ENCODE measurements around the gene PPEF1.
"Not testable (repeated sequence)": the region's sequence is repeated elsewhere in the genome, so short reads cannot be mapped to it uniquely, and the experiment has no call there.

PPEF1 gene

DNA sequence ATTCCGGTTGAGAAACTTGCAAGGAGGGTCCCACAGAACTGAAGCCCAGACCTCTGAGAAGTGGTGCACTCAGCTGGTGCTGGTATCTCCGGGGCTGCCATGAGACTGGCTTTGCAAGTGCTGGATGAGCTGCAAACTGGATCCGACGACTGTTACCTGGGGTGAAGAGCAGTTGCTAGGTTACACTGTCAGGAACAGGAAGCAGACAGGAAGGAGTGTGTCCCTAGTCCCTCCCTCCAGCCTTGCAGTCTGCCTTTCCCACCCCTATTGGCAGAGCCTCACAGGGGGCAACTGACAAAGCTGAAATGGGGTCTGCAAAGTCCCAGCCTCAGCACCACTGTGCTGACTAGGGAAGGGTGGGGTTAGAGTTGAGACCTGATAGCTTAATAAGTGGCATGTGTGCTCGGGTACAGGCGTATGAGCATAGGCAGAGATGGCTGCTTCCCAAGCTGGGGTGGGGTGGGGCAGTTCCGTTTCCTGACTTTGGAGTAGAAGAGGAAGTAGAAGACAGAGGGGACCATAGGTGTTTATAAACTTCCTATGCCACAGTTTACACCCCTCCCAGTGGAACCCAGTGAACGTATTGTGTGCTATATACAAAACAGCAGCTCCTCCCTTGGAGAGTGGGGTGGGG is 18.0 kb downstream of the PPEF1 start:
- FAIRE-seq: no peak
- DNase-seq (ENCODE audit: insufficient read length, low spot score): no peak
- TF ChIP-seq POLR2A (IDR thresholded peaks at IDR 0.05; ENCODE audit: low read depth, low read length): no peak
- no peak for TF ChIP-seq PAX5 (IDR thresholded peaks at IDR 0.05; ENCODE audit: insufficient read depth, low read length, severe bottlenecking)
- TF ChIP-seq SPI1 (IDR thresholded peaks at IDR 0.05; ENCODE audit: low read depth, low read length): no peak
- no peak for TF ChIP-seq POU2F2 (IDR thresholded peaks at IDR 0.05; ENCODE audit: low read depth, low read length)
- TF ChIP-seq POLR2AphosphoS5 (IDR thresholded peaks at IDR 0.05; ENCODE audit: low read depth, low read length): no peak
- no peak for TF ChIP-seq TAF1 (IDR thresholded peaks at IDR 0.05; ENCODE audit: low read depth, low read length)

DNA sequence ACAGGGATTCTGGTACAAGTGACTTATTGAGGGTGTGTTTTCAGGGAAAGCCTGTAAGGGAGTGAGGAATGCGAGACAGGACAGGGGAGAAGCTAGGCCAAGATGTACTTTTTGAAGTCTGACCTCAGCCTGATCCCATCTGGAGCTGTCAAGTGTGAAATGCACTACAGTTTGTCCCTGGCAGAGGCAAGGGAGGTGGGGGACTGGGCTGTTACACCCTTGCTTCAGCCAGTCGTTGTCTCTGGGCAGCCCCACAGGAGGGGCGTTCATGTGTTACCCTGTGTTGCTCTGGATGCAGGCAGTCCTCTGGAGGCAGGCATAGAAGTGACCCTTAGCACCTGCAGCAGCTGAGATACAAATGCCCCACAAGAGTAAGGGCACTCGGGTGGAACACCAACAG is 25.8 kb downstream of the PPEF1 start:
- DNase-seq (ENCODE audit: insufficient read length, low spot score) (no peak), FAIRE-seq (peak; percentile 35)
- TF ChIP-seq SPI1 (IDR thresholded peaks at IDR 0.05; ENCODE audit: low read depth, low read length) (no peak), POU2F2 (IDR thresholded peaks at IDR 0.05; ENCODE audit: low read depth, low read length) (no peak), POLR2A (IDR thresholded peaks at IDR 0.05; ENCODE audit: low read depth, low read length) (no peak), TAF1 (IDR thresholded peaks at IDR 0.05; ENCODE audit: low read depth, low read length) (no peak), PAX5 (IDR thresholded peaks at IDR 0.05; ENCODE audit: insufficient read depth, low read length, severe bottlenecking) (no peak), POLR2AphosphoS5 (IDR thresholded peaks at IDR 0.05; ENCODE audit: low read depth, low read length) (no peak)

DNA sequence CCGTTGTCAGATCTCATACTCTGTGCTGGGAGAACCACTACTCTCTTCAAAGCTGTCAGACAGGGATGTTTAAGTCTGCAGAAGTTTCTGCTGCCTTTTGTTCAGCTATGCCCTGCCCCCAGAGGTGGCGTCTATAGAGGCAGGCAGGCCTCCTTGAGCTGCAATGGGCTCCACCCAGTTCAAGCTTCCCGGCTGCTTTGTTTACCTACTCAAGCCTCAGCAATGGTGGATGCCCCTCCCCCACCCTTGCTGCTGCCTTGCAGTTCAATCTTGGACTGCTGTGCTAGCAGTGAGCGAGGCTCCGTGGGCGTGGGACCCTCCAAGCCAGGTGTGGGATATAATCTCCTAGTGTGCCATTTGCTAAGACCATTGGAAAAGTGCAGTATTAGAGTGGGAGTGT is 32.2 kb downstream of the PPEF1 start:
- FAIRE-seq: not testable (repeated sequence)

DNA sequence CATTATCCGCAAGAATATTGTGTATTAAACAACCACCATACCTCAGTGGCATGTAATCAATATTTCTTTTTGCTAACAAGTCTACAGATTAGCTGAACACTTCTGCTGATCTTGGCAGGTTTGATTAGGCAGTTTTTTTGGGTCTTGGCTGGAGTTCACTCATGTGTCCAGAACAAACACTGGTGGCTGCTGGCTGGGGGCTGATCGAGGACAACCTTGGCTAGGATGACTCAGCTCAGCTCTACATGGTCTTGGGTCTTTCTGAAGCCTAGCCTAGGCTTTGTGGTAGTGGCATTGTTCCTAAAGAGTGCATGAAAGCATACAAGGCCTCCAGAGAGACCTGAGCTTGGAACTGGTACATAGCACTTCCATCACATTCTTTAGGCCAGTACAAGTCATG is 41.1 kb downstream of the PPEF1 start:
- FAIRE-seq (no peak), DNase-seq (ENCODE audit: insufficient read length, low spot score) (no peak)
- TF ChIP-seq POLR2AphosphoS5 (IDR thresholded peaks at IDR 0.05; ENCODE audit: low read depth, low read length): no peak
- no peak for TF ChIP-seq SPI1 (IDR thresholded peaks at IDR 0.05; ENCODE audit: low read depth, low read length)
- no peak for TF ChIP-seq TAF1 (IDR thresholded peaks at IDR 0.05; ENCODE audit: low read depth, low read length)
- TF ChIP-seq POLR2A (IDR thresholded peaks at IDR 0.05; ENCODE audit: low read depth, low read length): no peak
- no peak for TF ChIP-seq PAX5 (IDR thresholded peaks at IDR 0.05; ENCODE audit: insufficient read depth, low read length, severe bottlenecking)
- TF ChIP-seq POU2F2 (IDR thresholded peaks at IDR 0.05; ENCODE audit: low read depth, low read length): no peak

More for the DNA sequence above, 32.2 kb downstream of the PPEF1 start:
- not testable (repeated sequence) for DNase-seq (ENCODE audit: insufficient read length, low spot score)

DNA sequence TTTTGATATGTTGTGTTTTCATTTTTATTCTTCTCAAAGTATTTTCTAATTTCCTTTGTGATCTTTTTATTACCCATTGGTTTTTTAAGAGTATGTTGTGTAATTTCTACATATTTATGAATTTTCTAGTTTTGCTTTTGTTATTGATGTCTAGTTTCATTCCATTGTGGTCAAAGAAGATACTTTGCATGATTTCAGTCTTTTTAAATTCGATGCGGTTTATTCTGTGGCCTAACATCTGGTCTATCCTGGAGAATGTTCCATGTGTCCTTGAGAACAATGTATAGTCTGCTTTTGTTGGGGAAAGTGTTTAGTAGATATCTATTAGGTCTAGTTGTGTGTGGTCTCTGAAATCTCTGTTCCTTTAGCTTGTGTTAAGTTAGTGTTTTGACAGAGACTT is 46.2 kb downstream of the PPEF1 start:
- FAIRE-seq (no peak), DNase-seq (ENCODE audit: insufficient read length, low spot score) (no peak)
- TF ChIP-seq POU2F2 (IDR thresholded peaks at IDR 0.05; ENCODE audit: low read depth, low read length) (no peak), SPI1 (IDR thresholded peaks at IDR 0.05; ENCODE audit: low read depth, low read length) (no peak), POLR2AphosphoS5 (IDR thresholded peaks at IDR 0.05; ENCODE audit: low read depth, low read length) (no peak), POLR2A (IDR thresholded peaks at IDR 0.05; ENCODE audit: low read depth, low read length) (no peak), TAF1 (IDR thresholded peaks at IDR 0.05; ENCODE audit: low read depth, low read length) (no peak), PAX5 (IDR thresholded peaks at IDR 0.05; ENCODE audit: insufficient read depth, low read length, severe bottlenecking) (no peak)

DNA sequence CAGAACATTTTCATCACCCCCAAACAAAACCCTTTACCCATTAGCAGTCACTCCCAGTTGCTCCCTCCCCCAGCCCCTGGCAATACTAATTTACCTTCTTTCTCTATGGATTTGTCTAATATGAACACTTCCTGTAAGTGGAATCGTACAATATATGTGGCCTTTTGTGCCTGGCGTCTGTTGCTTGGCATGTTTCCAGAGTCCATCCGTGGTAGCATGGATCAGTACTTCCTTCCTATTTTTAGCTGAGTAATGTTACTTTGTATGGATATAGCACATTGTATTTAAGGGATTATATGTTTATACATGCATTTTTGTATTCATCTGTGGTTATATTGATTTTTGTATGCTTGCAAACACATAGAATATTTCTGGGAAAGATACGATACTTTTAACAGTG is 48.2 kb downstream of the PPEF1 start:
- no peak for TF ChIP-seq POU2F2 (IDR thresholded peaks at IDR 0.05; ENCODE audit: low read depth, low read length)
- TF ChIP-seq TAF1 (IDR thresholded peaks at IDR 0.05; ENCODE audit: low read depth, low read length): no peak
- TF ChIP-seq SPI1 (IDR thresholded peaks at IDR 0.05; ENCODE audit: low read depth, low read length): no peak
- TF ChIP-seq POLR2AphosphoS5 (IDR thresholded peaks at IDR 0.05; ENCODE audit: low read depth, low read length): no peak
- no peak for TF ChIP-seq PAX5 (IDR thresholded peaks at IDR 0.05; ENCODE audit: insufficient read depth, low read length, severe bottlenecking)
- no peak for TF ChIP-seq POLR2A (IDR thresholded peaks at IDR 0.05; ENCODE audit: low read depth, low read length)
- DNase-seq (ENCODE audit: insufficient read length, low spot score) (no peak), FAIRE-seq (no peak)

DNA sequence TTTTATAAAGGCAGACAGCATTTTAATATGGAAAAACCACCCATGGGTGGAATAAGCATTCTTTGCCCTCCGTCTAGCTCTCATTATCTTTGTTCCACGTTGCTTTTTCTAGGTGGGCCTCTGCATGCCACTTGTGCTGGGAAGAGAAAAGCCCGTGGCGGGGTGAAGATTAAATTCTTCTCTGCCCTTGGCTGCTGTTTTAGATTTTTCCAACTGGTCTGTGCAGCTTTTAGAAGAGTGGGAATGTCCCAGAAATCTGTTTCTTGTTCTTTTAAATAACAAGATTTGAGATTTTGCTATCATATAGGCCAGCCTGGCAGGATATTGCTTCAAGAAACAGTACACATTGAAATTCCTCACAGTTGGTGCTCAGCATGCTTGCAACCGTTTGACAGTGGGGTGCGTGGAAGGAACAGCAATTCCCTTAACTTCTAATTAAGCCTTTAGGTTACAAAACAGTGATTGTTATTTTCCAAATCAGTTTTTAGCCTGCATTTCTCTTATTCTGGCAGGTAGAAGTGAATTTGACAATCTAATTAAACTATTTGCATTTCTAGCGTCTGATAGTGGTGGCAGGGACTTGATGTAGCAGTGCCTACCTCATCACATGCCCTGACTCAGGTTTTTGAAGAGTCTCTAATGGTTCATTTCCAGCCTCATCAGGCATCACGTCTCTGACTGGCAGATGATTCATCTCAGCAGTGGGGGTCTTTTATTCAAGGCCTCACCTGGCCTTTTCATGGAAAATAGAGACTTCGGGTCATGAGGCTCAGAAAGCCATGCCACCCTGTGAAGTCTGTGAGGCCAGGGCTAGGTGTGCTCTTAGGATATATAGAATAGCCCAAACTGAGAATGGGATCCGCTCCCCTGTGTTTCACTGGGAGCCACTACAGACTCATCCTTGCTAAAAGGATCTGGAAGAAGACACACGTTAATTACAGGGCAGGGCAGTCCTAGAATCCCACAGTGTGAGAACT is 50.8 kb downstream of the PPEF1 start:
- TF ChIP-seq SPI1 (IDR thresholded peaks at IDR 0.05; ENCODE audit: low read depth, low read length) (no peak), POU2F2 (IDR thresholded peaks at IDR 0.05; ENCODE audit: low read depth, low read length) (no peak), TAF1 (IDR thresholded peaks at IDR 0.05; ENCODE audit: low read depth, low read length) (no peak), POLR2AphosphoS5 (IDR thresholded peaks at IDR 0.05; ENCODE audit: low read depth, low read length) (no peak), POLR2A (IDR thresholded peaks at IDR 0.05; ENCODE audit: low read depth, low read length) (no peak), PAX5 (IDR thresholded peaks at IDR 0.05; ENCODE audit: insufficient read depth, low read length, severe bottlenecking) (no peak)
- peak; percentile 62 for FAIRE-seq
- DNase-seq (ENCODE audit: insufficient read length, low spot score): no peak

DNA sequence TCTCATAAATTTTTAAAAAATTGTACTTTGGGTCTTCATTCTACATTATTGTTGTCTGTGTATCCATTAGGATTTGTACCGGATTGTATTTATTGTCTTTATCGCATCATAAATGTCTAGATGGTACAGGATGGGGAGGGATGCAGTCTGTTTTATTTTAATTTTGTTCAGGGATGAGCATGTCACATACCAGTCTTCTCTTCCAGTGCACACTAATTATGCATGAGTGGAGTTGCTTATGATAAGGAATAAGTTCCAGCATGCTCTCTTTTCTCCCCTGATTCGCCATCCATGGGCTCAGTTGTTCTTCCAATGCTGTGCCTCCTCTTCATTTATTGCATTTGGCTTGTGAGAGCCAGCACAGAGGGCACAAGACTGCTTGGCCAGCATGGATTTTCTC is 54.3 kb downstream of the PPEF1 start:
- FAIRE-seq (no peak), DNase-seq (ENCODE audit: insufficient read length, low spot score) (no peak)
- TF ChIP-seq TAF1 (IDR thresholded peaks at IDR 0.05; ENCODE audit: low read depth, low read length): no peak
- TF ChIP-seq PAX5 (IDR thresholded peaks at IDR 0.05; ENCODE audit: insufficient read depth, low read length, severe bottlenecking): no peak
- TF ChIP-seq POU2F2 (IDR thresholded peaks at IDR 0.05; ENCODE audit: low read depth, low read length): no peak
- TF ChIP-seq POLR2AphosphoS5 (IDR thresholded peaks at IDR 0.05; ENCODE audit: low read depth, low read length): no peak
- TF ChIP-seq POLR2A (IDR thresholded peaks at IDR 0.05; ENCODE audit: low read depth, low read length): no peak
- TF ChIP-seq SPI1 (IDR thresholded peaks at IDR 0.05; ENCODE audit: low read depth, low read length): no peak

DNA sequence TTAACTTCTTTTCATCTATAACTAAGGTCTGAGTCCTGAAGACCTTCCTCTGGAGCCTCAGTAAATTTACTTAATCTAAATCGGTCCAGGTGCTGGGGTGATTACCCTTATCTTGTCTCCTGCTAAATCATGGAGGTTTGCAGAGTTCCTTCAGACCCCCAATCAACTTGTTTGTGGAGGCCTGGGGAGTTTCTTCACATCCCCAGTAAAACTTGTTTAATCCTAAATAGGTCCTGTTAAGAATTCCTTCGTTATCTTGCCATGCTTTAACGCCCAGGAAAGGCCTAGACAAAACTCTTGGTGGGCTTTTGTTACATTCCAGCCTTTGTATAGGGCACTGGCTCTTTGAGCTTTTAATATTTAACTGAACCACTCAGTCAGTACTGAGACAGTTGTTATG is 55.7 kb downstream of the PPEF1 start:
- not testable (repeated sequence) for DNase-seq (ENCODE audit: insufficient read length, low spot score); FAIRE-seq

DNA sequence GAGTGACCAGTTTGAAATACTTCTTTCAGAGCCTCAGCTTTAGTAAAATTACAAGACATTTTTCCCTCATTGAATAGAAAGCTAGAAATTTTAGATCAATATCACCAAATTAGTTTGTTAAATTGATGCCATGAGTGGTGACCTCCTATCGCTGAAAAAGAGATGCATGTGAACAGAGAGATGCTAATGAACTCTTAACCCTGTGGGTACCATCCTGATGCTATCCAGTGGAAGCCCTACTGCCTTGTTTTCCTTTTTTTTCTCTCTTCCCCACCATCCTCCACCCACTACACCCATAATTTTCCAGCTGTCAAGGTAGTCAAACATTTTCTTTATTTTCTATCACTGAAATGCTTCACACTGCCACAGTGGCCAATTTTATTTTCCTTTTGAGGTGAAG is 61.9 kb downstream of the PPEF1 start:
- TF ChIP-seq POLR2AphosphoS5 (IDR thresholded peaks at IDR 0.05; ENCODE audit: low read depth, low read length): no peak
- TF ChIP-seq SPI1 (IDR thresholded peaks at IDR 0.05; ENCODE audit: low read depth, low read length): no peak
- no peak for TF ChIP-seq TAF1 (IDR thresholded peaks at IDR 0.05; ENCODE audit: low read depth, low read length)
- TF ChIP-seq POLR2A (IDR thresholded peaks at IDR 0.05; ENCODE audit: low read depth, low read length): no peak
- no peak for TF ChIP-seq PAX5 (IDR thresholded peaks at IDR 0.05; ENCODE audit: insufficient read depth, low read length, severe bottlenecking)
- no peak for TF ChIP-seq POU2F2 (IDR thresholded peaks at IDR 0.05; ENCODE audit: low read depth, low read length)
- FAIRE-seq: no peak
- DNase-seq (ENCODE audit: insufficient read length, low spot score): no peak

Data from GM12891 (cell line).